ENCODE data around the gene TMEM273.

Gene TMEM273

GRCh38 chr10:49187950-49188761 is at the start of gene TMEM273:
TMEM273 (minus strand) TSS chr10:49188391; CDS start chr10:49188336, 55 bp downstream.
- no peak for DNase-seq

GRCh38 chr10:49237985-49238384 is 49.8 kb upstream of the TMEM273 start:
- no peak for DNase-seq

GRCh38 chr10:49235392-49235791 is 47.2 kb upstream of the TMEM273 start:
- DNase-seq = no peak

GRCh38 chr10:49231086-49231820 is 43.1 kb upstream of the TMEM273 start:
- no peak for DNase-seq

GRCh38 chr10:49230004-49230403 is 41.8 kb upstream of the TMEM273 start:
- no peak for DNase-seq

GRCh38 chr10:49228677-49229076 is 40.5 kb upstream of the TMEM273 start:
- no peak for DNase-seq

- DNase-seq = no peak
Observed at GRCh38 chr10:49227406-49227805, 39.2 kb upstream of the TMEM273 start.

- DNase-seq = no peak
Observed at GRCh38 chr10:49226594-49226993, 38.4 kb upstream of the TMEM273 start.

- no peak for DNase-seq
Observed at GRCh38 chr10:49225218-49225876, 37.2 kb upstream of the TMEM273 start.

GRCh38 chr10:49223205-49223604 is 35.0 kb upstream of the TMEM273 start:
- DNase-seq = no peak

GRCh38 chr10:49222170-49222569 is 34.0 kb upstream of the TMEM273 start:
- DNase-seq = no peak

- no peak for DNase-seq
Observed at GRCh38 chr10:49220679-49221078, 32.5 kb upstream of the TMEM273 start.

- DNase-seq = no peak
Observed at GRCh38 chr10:49220031-49220430, 31.8 kb upstream of the TMEM273 start.

GRCh38 chr10:49219248-49219647 is 31.1 kb upstream of the TMEM273 start:
- no peak for DNase-seq

- no peak for DNase-seq
Observed at GRCh38 chr10:49218480-49218879, 30.3 kb upstream of the TMEM273 start.

- DNase-seq = no peak
Observed at GRCh38 chr10:49217645-49218044, 29.5 kb upstream of the TMEM273 start.

GRCh38 chr10:49213211-49213610 is 25.0 kb upstream of the TMEM273 start:
- DNase-seq = no peak

GRCh38 chr10:49212783-49213182 is 24.6 kb upstream of the TMEM273 start:
- DNase-seq = no peak

- DNase-seq = no peak
Observed at GRCh38 chr10:49212076-49212475, 23.9 kb upstream of the TMEM273 start.

- DNase-seq = no peak
Observed at GRCh38 chr10:49208996-49209395, 20.8 kb upstream of the TMEM273 start.

- no peak for DNase-seq
Observed at GRCh38 chr10:49207936-49208487, 19.8 kb upstream of the TMEM273 start.

GRCh38 chr10:49207113-49207512 is 18.9 kb upstream of the TMEM273 start:
- no peak for DNase-seq

- no peak for DNase-seq
Observed at GRCh38 chr10:49205206-49205605, 17.0 kb upstream of the TMEM273 start.

Measured in NCI-H1436 treated with DMSO at 0.1 percent for 48 hours (cell line).